Activated CD8-positive, alpha-beta T cell treated with anti-CD3 and anti-CD28 coated beads for 36 hours (primary cell): Measurements from ENCODE around the gene EPHA6. TPM values are rescaled to one million over a fixed set of nuclear protein-coding genes. Genes with fewer than 3 reads are reported as not detected.

Source experiments
- ATAC-seq: fragments of 200-7000 bp; cut with Tn5 transposase; one replicate; pipeline ENCODE4 v1.10.0; 2021; ENCODE audit warnings: mild to moderate bottlenecking, moderate library complexity
- CTCF ChIA-PET: fragments of 350-600 bp; sonication (Branson Sonifier 250); formaldehyde crosslinking; loops from one replicate; lab custom pipeline; 2021; ENCODE audit warnings: antibody characterized with exemption; lab: Charles Lee
- POLR2A ChIA-PET: fragments of 350-600 bp; sonication (Branson Sonifier 250); formaldehyde crosslinking; loops from one replicate; lab custom pipeline; 2021; ENCODE audit warnings: antibody characterized with exemption; lab: Charles Lee
- DNase-seq: peaks from one replicate; pipeline ENCODE4 v3.0.0-alpha.2; 2020
- H3K27ac Mint-ChIP-seq: one replicate; pipeline ENCODE4 v1.8.0; 2021; ENCODE audit warnings: mild to moderate bottlenecking, mixed read lengths
- H3K27me3 Mint-ChIP-seq: one replicate; pipeline ENCODE4 v1.8.0; 2021; ENCODE audit warnings: mixed read lengths
- H3K36me3 Mint-ChIP-seq: one replicate; pipeline ENCODE4 v1.8.0; 2021; ENCODE audit warnings: low read depth, mixed read lengths
- H3K4me1 Mint-ChIP-seq: one replicate; pipeline ENCODE4 v1.8.0; 2021; ENCODE audit warnings: low read depth, mixed read lengths
- H3K4me3 Mint-ChIP-seq: one replicate; pipeline ENCODE4 v1.8.0; 2021; ENCODE audit warnings: mild to moderate bottlenecking, moderate library complexity, mixed read lengths
- H3K9me3 Mint-ChIP-seq: one replicate; pipeline ENCODE4 v1.8.0; 2021; ENCODE audit warnings: mixed read lengths
- intact Hi-C: fragments of 100-400 bp; cut with micrococcal nuclease; formaldehyde crosslinking; loops from one replicate; pipeline ENCODE4 v1.10.0; 2022
- total RNA-seq, 2 experiments: library from RNA; stranded (reverse); gene quantifications; one replicate each; pipeline ENCODE4 v1.2.3, GENCODE V29; 2021
- TF ChIP-seq, protein P1 (sequence below): fragments of 200-600 bp; IDR thresholded peaks from one replicate; pipeline ENCODE4 v1.8.0; 2022; ENCODE audit warnings: antibody characterized with exemption, mild to moderate bottlenecking

Gene EPHA6
- total RNA-seq, 2 experiments from 2014 or later = not detected

DNA sequence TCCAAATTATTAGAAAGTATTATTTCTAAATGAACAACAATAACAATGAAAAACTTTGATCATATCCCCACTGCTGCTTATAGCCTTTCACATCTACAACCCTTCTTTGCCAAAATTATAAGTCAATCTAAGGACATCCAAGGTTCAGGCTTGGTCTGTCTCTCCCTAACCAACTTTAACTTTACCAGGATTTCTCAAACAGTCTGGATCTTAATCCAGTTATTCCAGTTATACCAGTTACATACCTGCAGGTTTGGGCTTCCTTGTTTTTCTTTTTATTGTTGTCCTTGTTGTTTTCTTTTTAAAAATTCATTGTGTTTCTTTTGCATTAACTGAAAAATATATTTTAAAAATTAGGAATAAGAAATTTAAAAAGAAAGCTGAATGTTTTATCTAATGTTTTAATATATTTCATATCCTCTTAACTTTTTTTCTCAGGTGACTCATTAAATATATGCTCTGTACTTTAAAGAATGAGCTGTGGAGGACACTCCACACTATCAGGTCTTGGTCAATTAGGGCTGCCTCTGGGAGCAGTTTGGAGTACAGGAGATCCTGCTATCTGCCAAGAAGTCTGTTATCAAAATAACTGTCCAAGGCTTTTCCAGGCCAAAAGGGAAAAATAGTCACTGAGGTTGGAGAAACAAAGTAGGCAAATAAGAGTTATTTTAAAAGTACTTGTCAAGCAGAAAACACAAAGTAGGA is 421.4 kb downstream of the EPHA6 start:
- DNase-seq (no peak), ATAC-seq (no peak)
- Mint-ChIP-seq H3K4me3 (no peak overlapping the region), H3K36me3 (no peaks in the 10 kb centered on the region), H3K4me1 (no peaks in the 10 kb centered on the region), H3K9me3 (no peaks in the 10 kb centered on the region), H3K27ac (no peak overlapping the region), H3K27me3 (no peaks in the 10 kb centered on the region)
- POLR2A ChIA-PET = no interaction called here
- TF ChIP-seq, protein P1, sequence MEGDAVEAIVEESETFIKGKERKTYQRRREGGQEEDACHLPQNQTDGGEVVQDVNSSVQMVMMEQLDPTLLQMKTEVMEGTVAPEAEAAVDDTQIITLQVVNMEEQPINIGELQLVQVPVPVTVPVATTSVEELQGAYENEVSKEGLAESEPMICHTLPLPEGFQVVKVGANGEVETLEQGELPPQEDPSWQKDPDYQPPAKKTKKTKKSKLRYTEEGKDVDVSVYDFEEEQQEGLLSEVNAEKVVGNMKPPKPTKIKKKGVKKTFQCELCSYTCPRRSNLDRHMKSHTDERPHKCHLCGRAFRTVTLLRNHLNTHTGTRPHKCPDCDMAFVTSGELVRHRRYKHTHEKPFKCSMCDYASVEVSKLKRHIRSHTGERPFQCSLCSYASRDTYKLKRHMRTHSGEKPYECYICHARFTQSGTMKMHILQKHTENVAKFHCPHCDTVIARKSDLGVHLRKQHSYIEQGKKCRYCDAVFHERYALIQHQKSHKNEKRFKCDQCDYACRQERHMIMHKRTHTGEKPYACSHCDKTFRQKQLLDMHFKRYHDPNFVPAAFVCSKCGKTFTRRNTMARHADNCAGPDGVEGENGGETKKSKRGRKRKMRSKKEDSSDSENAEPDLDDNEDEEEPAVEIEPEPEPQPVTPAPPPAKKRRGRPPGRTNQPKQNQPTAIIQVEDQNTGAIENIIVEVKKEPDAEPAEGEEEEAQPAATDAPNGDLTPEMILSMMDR = no peak
- CTCF ChIA-PET = no interaction called here
- intact Hi-C loops = no loop called here

DNA sequence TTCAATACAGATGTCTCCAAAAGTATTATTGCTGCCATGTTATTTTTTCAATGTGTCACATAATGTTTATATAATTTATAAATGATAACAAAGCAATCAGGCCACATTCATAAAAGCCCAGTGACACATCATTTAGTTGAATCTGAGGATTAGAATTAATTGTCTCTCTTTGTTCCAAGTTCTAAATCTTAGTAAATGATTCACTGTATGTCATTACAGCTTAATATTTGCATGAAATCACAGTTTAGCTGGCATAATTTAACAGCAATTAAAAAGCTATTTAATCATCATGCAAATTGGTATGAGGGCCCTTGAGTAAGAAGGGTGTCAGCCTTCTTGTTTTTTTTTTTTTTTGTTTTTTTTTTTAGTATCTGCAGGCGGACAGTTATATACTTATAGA is 427.0 kb downstream of the EPHA6 start:
- Mint-ChIP-seq H3K27me3 (no peaks in the 10 kb centered on the region), H3K27ac (no peak overlapping the region), H3K4me1 (no peaks in the 10 kb centered on the region), H3K4me3 (no peak overlapping the region), H3K9me3 (no peaks in the 10 kb centered on the region), H3K36me3 (no peaks in the 10 kb centered on the region)
- TF ChIP-seq, protein P1 = no peak
- intact Hi-C loops = no loop called here
- CTCF ChIA-PET = no interaction called here
- DNase-seq = no peak
- no peak for ATAC-seq
- POLR2A ChIA-PET = no interaction called here

DNA sequence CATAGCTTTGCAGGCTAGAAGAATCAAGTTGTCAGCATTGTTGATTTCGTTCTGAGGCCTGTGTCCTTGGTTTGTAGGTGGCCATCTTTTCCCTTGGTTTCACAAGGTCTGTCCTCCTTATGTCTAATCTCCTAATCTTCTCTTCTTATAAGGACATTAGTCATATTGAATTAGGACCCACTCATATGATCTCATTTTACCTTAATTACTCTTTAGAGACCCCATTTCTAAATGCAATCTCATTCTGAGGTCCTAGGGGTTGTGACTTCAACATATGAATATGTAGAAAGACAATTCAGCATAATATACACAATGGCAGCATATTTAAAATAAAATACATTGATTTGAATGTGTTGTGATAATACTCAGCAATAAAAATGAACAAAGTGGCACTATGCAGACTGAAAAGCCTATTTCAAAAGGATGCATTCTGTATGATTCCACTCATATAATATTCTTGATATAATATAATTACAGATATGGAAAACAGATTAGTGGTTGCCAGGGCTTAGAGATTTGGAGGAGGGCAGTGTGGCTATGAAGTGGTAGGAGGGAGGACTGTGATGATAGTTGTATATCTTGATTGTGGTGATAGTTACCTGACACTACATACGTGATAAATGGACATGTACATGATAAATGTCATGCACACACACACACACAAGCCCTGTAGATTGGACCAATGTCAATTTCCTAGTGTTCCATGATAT is 431.0 kb downstream of the EPHA6 start:
- Mint-ChIP-seq H3K27me3 (no peaks in the 10 kb centered on the region), H3K27ac (no peak overlapping the region), H3K36me3 (no peaks in the 10 kb centered on the region), H3K4me3 (no peak overlapping the region), H3K9me3 (no peaks in the 10 kb centered on the region), H3K4me1 (no peaks in the 10 kb centered on the region)
- CTCF ChIA-PET = no interaction called here
- intact Hi-C loops = no loop called here
- ATAC-seq = no peak
- TF ChIP-seq, protein P1 = no peak
- POLR2A ChIA-PET = no interaction called here
- no peak for DNase-seq

DNA sequence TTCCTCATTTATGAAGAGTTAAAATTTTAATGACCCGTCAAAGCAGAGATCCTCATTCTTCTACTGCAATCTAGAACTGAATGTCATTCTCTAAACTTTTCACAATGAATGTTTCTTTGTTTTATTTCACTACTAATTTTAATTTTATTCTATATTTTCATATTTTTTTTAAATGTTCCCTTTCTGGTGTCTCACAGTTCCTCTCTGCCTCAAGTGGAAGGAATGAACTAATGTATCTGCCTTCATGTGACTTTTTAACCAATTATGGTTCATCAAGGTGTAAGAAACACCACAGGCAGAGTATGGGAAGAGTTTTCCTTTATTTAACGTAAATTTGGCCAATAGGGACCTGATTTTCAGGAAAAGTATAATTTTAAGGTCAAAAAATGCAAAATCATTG is 441.7 kb downstream of the EPHA6 start:
- no peaks in the 10 kb centered on the region for H3K9me3 Mint-ChIP-seq
- no peak overlapping the region for H3K4me3 Mint-ChIP-seq
- ChIA-PET CTCF (no interaction called here), POLR2A (no interaction called here)
- H3K36me3 Mint-ChIP-seq = no peaks in the 10 kb centered on the region
- H3K27me3 Mint-ChIP-seq = no peaks in the 10 kb centered on the region
- ATAC-seq (no peak), DNase-seq (no peak)
- no peak overlapping the region for H3K27ac Mint-ChIP-seq
- TF ChIP-seq, protein P1 = no peak
- intact Hi-C loops = no loop called here
- no peaks in the 10 kb centered on the region for H3K4me1 Mint-ChIP-seq

GRCh38 chr3:97257942-97258697 is 443.7 kb downstream of the EPHA6 start:
- H3K36me3 Mint-ChIP-seq = no peaks in the 10 kb centered on the region
- intact Hi-C loops = no loop called here
- TF ChIP-seq, protein P1 = no peak
- ATAC-seq (no peak), DNase-seq (no peak)
- ChIA-PET CTCF (no interaction called here), POLR2A (no interaction called here)
- H3K27ac Mint-ChIP-seq = no peak overlapping the region
- no peak overlapping the region for H3K4me3 Mint-ChIP-seq
- no peaks in the 10 kb centered on the region for H3K4me1 Mint-ChIP-seq
- no peaks in the 10 kb centered on the region for H3K27me3 Mint-ChIP-seq
- H3K9me3 Mint-ChIP-seq = no peaks in the 10 kb centered on the region
